Ovary (tissue), 9 donors: Measurements from ENCODE around the gene MGAT4D. TPM values are rescaled to one million over a fixed set of nuclear protein-coding genes. Genes with fewer than 3 reads are reported as not detected.
"Not testable (repeated sequence)": the region's sequence is repeated elsewhere in the genome, so short reads cannot be mapped to it uniquely, and the experiment has no call there.

Source experiments
- DNase-seq, 5 donors: peaks; one replicate each; pipeline ENCODE4 v3.0.0-alpha.2; 2019 to 2020
- H3K27ac ChIP-seq, 2 donors: fragments of 200-600 bp; one replicate each; pipeline versions ENCODE4 v1.5.1 to v1.8.0; 2019 to 2022
- H3K27me3 ChIP-seq: fragments of 200-600 bp; one replicate; pipeline ENCODE4 v1.8.0; 2022
- H3K36me3 ChIP-seq: fragments of 200-600 bp; sonication (generic); one replicate; pipeline ENCODE4 v1.5.1; 2019
- H3K4me1 ChIP-seq: one replicate; pipeline ENCODE4 v1.8.1; 2013; ENCODE audit warnings: mild to moderate bottlenecking, moderate library complexity; ENCODE audit not compliant: insufficient read depth
- H3K4me3 ChIP-seq: fragments of 200-600 bp; sonication (generic); one replicate; pipeline ENCODE4 v1.5.1; 2017
- H3K9me3 ChIP-seq, 2 donors: fragments of 200-600 bp in 1 of 2; sonication (generic) in 1 of 2; one replicate each; pipeline versions ENCODE4 v1.5.1 to v1.8.1; 2013 to 2019; ENCODE audit warnings: mild to moderate bottlenecking in 1 of 2, moderate library complexity in 1 of 2
- CTCF ChIP-seq, 3 donors: fragments of 450-650 bp in 2 of 3; fragments of 200-600 bp in 1 of 3; IDR thresholded peaks; one replicate each; pipeline versions ENCODE4 v1.5.1 to v1.8.0; 2016 to 2022; ENCODE audit warnings: antibody characterized with exemption in 3 of 3, mild to moderate bottlenecking in 1 of 3
- EP300 ChIP-seq: sonication (generic); formaldehyde crosslinking; IDR thresholded peaks from one replicate; pipeline ENCODE4 v1.6.1; 2017; ENCODE audit warnings: antibody characterized with exemption
- POLR2A ChIP-seq: fragments of 450-650 bp; IDR thresholded peaks from one replicate; pipeline ENCODE4 v1.6.1; 2017; ENCODE audit warnings: antibody characterized with exemption, mild to moderate bottlenecking, moderate library complexity
- WGBS, 3 donors: extraction: QIAGEN DNeasy Blood & Tissue Kit in 1 of 3; methylation state at CpG; one replicate each; pipeline versions ENCODE4 v1.1.5 to v1.1.7; 2013 to 2017; 5-methylcytosine and 5-hydroxymethylcytosine counted together
- intact Hi-C, 4 donors: fragments of 100-400 bp; cut with DNase I; formaldehyde crosslinking; loops; one replicate each; pipeline versions ENCODE4 v1.11.0 to v1.15.1; 2022 to 2023
- polyA plus RNA-seq, 2 donors: library from polyadenylated mRNA; stranded (reverse); fragments of 200-250 nt in 1 of 2; fragments of 350-450 nt in 1 of 2; fragmentation: Illumina TruSeq in 1 of 2; extraction: RNeasy Lipid Tissue Mini Kit (QIAGEN cat#74804) in 1 of 2; gene quantifications; one replicate each; pipeline ENCODE4 v1.2.3, GENCODE V29; 2013 to 2014
- total RNA-seq, 7 donors: library from RNA; depleted of rRNA in 2 of 7; stranded (reverse); fragments of >200 nt in 2 of 7; fragmentation: NEBNext Ultra II Directional in 3 of 7; extraction: Animal tissue kit (Norgen Biotek cat#: 25700) in 3 of 7; gene quantifications; one replicate each; pipeline versions ENCODE4 v1.1.0 to v1.2.4, GENCODE V29; 2016 to 2023
- donor health status: DM: no; HTN: no; CAD: no; lungs with moderate emphysema.
- donor health status: DM: no; HTN: no; CAD: no.
- donor health status: Bipolar disorder and iron deficiency.
- donor health status: DM: yes; HTN: yes; CAD: no.
- donor health status: DM: no; HTN: no; CAD: no.
- donor health status: DM: yes; HTN: yes; CAD: no.

MGAT4D gene
- total and polyA plus RNA-seq, 9 donors = not detected

GRCh38 chr4:140427919-140428471 lies 70.1 kb downstream of the MGAT4D start:
- Histone ChIP-seq H3K36me3 (no peaks in the 10 kb centered on the region), H3K4me1 (peaks cover 5% of the 10 kb centered on the region), H3K4me3 (peak overlapping the region; percentile 49), H3K27me3 (no peaks in the 10 kb centered on the region), H3K9me3 (no peaks in the 10 kb centered on the region), H3K27ac (no peak overlapping the region)
- TF ChIP-seq CTCF (IDR thresholded peaks at IDR 0.05) (no peak), POLR2A (no peak), EP300 (no peak)
- WGBS, 3 donors = 53 to 61% (median 56%) methylated on average over 7 of the region's 7 CpGs
- intact Hi-C loops = no loop called here
- no peak for DNase-seq

GRCh38 chr4:140427106-140427918 lies 70.8 kb downstream of the MGAT4D start, which contains the start of gene CLGN:
Gene CLGN, minus strand, starts transcription at chr4:140427648. Its CDS starts 14,570 bp downstream, at chr4:140413078.
- WGBS, 3 donors = 1% methylated on average over 56 to 73 of the region's 73 CpGs
- intact Hi-C loops = no loop called here

GRCh38 chr4:140426610-140427105 lies 71.4 kb downstream of the MGAT4D start:
- H3K36me3 ChIP-seq = no peaks in the 10 kb centered on the region
- no peak for TF ChIP-seq CTCF (IDR thresholded peaks at IDR 0.05)
- no peak for TF ChIP-seq EP300
- no peak for TF ChIP-seq POLR2A
- intact Hi-C loops = no loop called here
- DNase-seq = no peak
- H3K4me1 ChIP-seq = peaks cover 5% of the 10 kb centered on the region
- no peak overlapping the region for H3K27ac ChIP-seq
- peak overlapping the region; percentile 49 for H3K4me3 ChIP-seq
- H3K27me3 ChIP-seq = no peaks in the 10 kb centered on the region
- no peaks in the 10 kb centered on the region for H3K9me3 ChIP-seq
- 8 to 10% (median 10%) methylated on average over 22 to 23 of the region's 23 CpGs for WGBS, 3 donors

More at GRCh38 chr4:140427106-140427918, 70.8 kb downstream of the MGAT4D start, which contains the start of gene CLGN:
- TF ChIP-seq EP300 (no peak), CTCF (IDR thresholded peaks at IDR 0.05) (peak in 2 of 3 donors; percentile 10 to 16)
- Histone ChIP-seq H3K9me3 (no peaks in the 10 kb centered on the region), H3K4me3 (peak within 1 kb of the TSS; percentile 49), H3K27me3 (no peaks in the 10 kb centered on the region), H3K27ac (no peak within 1 kb of the TSS), H3K4me1 (peaks cover 5% of the 10 kb centered on the region), H3K36me3 (no peaks in the 10 kb centered on the region)
- peak; percentile 38 to 69 (median 47) for DNase-seq

GRCh38 chr4:140423106-140423505 lies 75.0 kb downstream of the MGAT4D start:
- intact Hi-C loops = no loop called here
- Histone ChIP-seq H3K27me3 (no peaks in the 10 kb centered on the region), H3K27ac (no peak overlapping the region), H3K4me1 (peaks cover 5% of the 10 kb centered on the region), H3K4me3 (no peak overlapping the region), H3K36me3 (no peaks in the 10 kb centered on the region), H3K9me3 (no peaks in the 10 kb centered on the region)
- no peak for TF ChIP-seq EP300
- TF ChIP-seq POLR2A = no peak
- no peak for TF ChIP-seq CTCF (IDR thresholded peaks at IDR 0.05)
- DNase-seq = no peak

- H3K27me3 ChIP-seq, H3K27ac ChIP-seq, intact Hi-C loops, H3K4me1 ChIP-seq, H3K36me3 ChIP-seq, H3K9me3 ChIP-seq, H3K4me3 ChIP-seq, DNase-seq: not testable (repeated sequence)
- 87 to 91% (median 89%) methylated on average over 25 to 32 of the region's 32 CpGs for WGBS, 3 donors
Measured at GRCh38 chr4:140413130-140413969, 84.7 kb downstream of the MGAT4D start.
